ENCODE measurements around the gene CACNA1G.

GRCh38 chr17:50667259-50668024 is 106.9 kb downstream of the CACNA1G start:
- TF ChIP-seq, protein P1, sequence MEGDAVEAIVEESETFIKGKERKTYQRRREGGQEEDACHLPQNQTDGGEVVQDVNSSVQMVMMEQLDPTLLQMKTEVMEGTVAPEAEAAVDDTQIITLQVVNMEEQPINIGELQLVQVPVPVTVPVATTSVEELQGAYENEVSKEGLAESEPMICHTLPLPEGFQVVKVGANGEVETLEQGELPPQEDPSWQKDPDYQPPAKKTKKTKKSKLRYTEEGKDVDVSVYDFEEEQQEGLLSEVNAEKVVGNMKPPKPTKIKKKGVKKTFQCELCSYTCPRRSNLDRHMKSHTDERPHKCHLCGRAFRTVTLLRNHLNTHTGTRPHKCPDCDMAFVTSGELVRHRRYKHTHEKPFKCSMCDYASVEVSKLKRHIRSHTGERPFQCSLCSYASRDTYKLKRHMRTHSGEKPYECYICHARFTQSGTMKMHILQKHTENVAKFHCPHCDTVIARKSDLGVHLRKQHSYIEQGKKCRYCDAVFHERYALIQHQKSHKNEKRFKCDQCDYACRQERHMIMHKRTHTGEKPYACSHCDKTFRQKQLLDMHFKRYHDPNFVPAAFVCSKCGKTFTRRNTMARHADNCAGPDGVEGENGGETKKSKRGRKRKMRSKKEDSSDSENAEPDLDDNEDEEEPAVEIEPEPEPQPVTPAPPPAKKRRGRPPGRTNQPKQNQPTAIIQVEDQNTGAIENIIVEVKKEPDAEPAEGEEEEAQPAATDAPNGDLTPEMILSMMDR (IDR thresholded peaks at IDR 0.05 in 8 of 11, conservative IDR thresholded peaks at IDR 0.05 in 3 of 11), result no peak
- no peak for TF ChIP-seq POLR2A (IDR thresholded peaks at IDR 0.05)

All from spleen (tissue), 7 donors.